T-helper 17 cell (primary cell): ENCODE data around the gene ARID1A. TPM values are rescaled to one million over a fixed set of nuclear protein-coding genes. Genes with fewer than 3 reads are reported as not detected.
"Not testable (repeated sequence)": the region's sequence is repeated elsewhere in the genome, so short reads cannot be mapped to it uniquely, and the experiment has no call there.

ENCODE experiments used
- ATAC-seq: fragments of 150-1000 bp; cut with Tn5 transposase; 2 replicates; pipeline ENCODE4 v1.10.0; 2021; ENCODE audit warnings: mild to moderate bottlenecking, moderate library complexity
- DNase-seq, 3 donors: peaks; one replicate each; pipeline versions ENCODE4 v3.0.0 to v3.0.0-alpha.2; 2020 to 2021
- H3K9me3 ChIP-seq: one replicate; pipeline ENCODE4 v1.7.0; 2013; ENCODE audit warnings: low read length, mild to moderate bottlenecking; ENCODE audit not compliant: control insufficient read depth, poor library complexity, severe bottlenecking
- H3K27ac Mint-ChIP-seq: one replicate; pipeline ENCODE4 v1.8.0; 2022; ENCODE audit warnings: mild to moderate bottlenecking, moderate library complexity, mixed read lengths
- H3K27me3 Mint-ChIP-seq: one replicate; pipeline ENCODE4 v1.8.0; 2022; ENCODE audit warnings: mixed read lengths
- H3K36me3 Mint-ChIP-seq: one replicate; pipeline ENCODE4 v1.8.0; 2022; ENCODE audit warnings: low read depth, mixed read lengths
- H3K4me1 Mint-ChIP-seq: one replicate; pipeline ENCODE4 v1.8.0; 2022; ENCODE audit warnings: mild to moderate bottlenecking, mixed read lengths
- H3K4me3 Mint-ChIP-seq: one replicate; pipeline ENCODE4 v1.8.0; 2022; ENCODE audit warnings: mild to moderate bottlenecking, moderate library complexity, mixed read lengths
- total RNA-seq, 4 donors: library from RNA in 2 of 4; stranded (reverse) in 2 of 4; gene quantifications; one replicate each; pipeline ENCODE4 v1.2.3 and lab custom pipeline; 2022 to 2026

Gene ARID1A
- total RNA-seq, 2 donors from 2014 or later = 134 to 136 TPM

DNA sequence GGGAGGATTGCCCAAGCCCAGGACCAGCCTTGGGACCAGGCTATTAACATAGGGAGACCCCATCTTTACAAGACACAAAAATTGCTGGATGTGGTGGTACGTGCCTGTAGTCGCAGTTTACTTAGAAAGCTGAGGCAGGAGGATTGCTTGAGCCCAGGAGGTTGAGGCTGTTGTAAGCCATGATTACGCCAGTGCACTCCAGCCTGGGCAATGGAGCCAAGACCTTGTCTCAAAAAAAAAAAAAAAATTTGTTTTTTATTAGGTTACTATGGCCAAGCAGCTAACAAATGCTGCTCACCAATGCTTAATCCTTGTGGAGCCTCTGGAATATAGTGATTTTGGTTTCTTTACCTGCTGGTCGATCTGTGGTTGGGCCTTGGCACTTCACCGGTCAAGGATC is 8.8 kb downstream of the ARID1A start:
- DNase-seq = no peak
- H3K9me3 ChIP-seq = no peaks in the 10 kb centered on the region
- Mint-ChIP-seq H3K4me3 (no peak overlapping the region), H3K36me3 (peaks cover 2% of the 10 kb centered on the region), H3K4me1 (peaks cover 33% of the 10 kb centered on the region), H3K27me3 (no peaks in the 10 kb centered on the region), H3K27ac (peak overlapping the region; percentile 32)
- no peak for ATAC-seq

- not testable (repeated sequence) for H3K27me3 Mint-ChIP-seq, H3K9me3 ChIP-seq, DNase-seq, H3K4me3 Mint-ChIP-seq, ATAC-seq, H3K27ac Mint-ChIP-seq, H3K36me3 Mint-ChIP-seq
- H3K4me1 Mint-ChIP-seq = peaks cover 33% of the 10 kb centered on the region
Observed at GRCh38 chr1:26705227-26705626, 9.4 kb downstream of the ARID1A start.

DNA sequence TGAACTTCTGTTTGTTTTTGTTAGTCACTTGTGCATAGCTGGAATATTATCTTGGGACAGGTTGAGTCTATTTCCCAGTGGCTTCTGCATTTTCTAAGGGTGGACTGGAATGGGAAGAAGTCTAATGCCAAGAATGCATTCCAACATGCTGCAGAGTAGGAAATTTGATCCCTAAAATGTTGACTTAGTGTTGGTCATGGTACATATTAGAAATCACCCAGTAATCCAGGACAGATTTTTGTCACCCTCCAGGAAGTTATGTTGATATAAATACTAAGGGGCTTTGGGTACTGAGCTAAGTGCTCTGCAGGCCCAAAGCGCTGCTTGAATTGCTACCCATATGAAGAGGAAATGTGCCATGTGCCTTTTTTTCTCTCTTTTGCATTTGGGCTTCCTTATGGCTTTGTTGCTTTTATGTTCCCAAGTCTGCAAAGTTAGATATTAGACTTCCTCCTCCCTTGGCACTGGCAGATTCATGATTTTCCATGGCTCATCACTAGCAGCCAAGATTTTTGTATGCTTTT is 10.0 kb downstream of the ARID1A start:
- Mint-ChIP-seq H3K36me3 (peaks cover 2% of the 10 kb centered on the region), H3K4me1 (peaks cover 37% of the 10 kb centered on the region), H3K4me3 (peak overlapping the region; percentile 77), H3K27me3 (no peaks in the 10 kb centered on the region), H3K27ac (peak overlapping the region; percentile 71)
- ATAC-seq = no peak
- no peaks in the 10 kb centered on the region for H3K9me3 ChIP-seq
- no peak for DNase-seq

GRCh38 chr1:26706315-26706714 is 10.5 kb downstream of the ARID1A start:
- Mint-ChIP-seq H3K4me3 (peak overlapping the region; percentile 77), H3K4me1 (peaks cover 38% of the 10 kb centered on the region), H3K27ac (peak overlapping the region; percentile 71), H3K36me3 (peaks cover 2% of the 10 kb centered on the region), H3K27me3 (no peaks in the 10 kb centered on the region)
- DNase-seq (no peak), ATAC-seq (no peak)
- H3K9me3 ChIP-seq = no peaks in the 10 kb centered on the region

- ATAC-seq (no peak), DNase-seq (no peak)
- H3K9me3 ChIP-seq = no peaks in the 10 kb centered on the region
- Mint-ChIP-seq H3K4me3 (no peak overlapping the region), H3K27ac (peak overlapping the region; percentile 21), H3K27me3 (no peaks in the 10 kb centered on the region), H3K36me3 (peaks cover 2% of the 10 kb centered on the region), H3K4me1 (peaks cover 58% of the 10 kb centered on the region)
Observed at GRCh38 chr1:26710811-26711210, 15.0 kb downstream of the ARID1A start.

DNA sequence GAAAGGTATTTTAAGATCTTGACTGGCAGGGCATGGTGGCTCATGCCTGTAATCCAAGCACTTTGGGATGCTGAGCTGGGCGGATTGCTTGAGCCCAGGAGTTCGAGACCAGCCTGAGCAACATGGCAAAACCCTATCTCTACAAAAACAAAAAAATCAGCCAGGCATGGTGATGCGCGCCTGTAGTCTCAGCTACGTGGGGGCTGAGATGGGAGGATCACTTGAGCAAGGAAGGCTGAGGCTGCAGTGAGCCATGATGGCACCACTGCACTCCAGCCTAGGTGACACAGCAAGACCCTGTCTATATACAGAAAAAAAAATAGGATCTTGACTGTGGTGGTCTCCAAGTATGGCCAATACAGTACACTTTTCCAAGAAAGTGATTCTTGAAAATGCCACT is 16.0 kb downstream of the ARID1A start:
- no peaks in the 10 kb centered on the region for H3K9me3 ChIP-seq
- peak overlapping the region; percentile 73 for H3K27ac Mint-ChIP-seq
- DNase-seq = no peak
- no peak overlapping the region for H3K4me3 Mint-ChIP-seq
- no peaks in the 10 kb centered on the region for H3K27me3 Mint-ChIP-seq
- ATAC-seq = no peak
- H3K36me3 Mint-ChIP-seq = peaks cover 2% of the 10 kb centered on the region
- peaks cover 56% of the 10 kb centered on the region for H3K4me1 Mint-ChIP-seq

- Mint-ChIP-seq H3K36me3 (no peaks in the 10 kb centered on the region), H3K4me3 (no peak overlapping the region), H3K27ac (peak overlapping the region; percentile 88), H3K4me1 (peaks cover 73% of the 10 kb centered on the region), H3K27me3 (no peaks in the 10 kb centered on the region)
- H3K9me3 ChIP-seq = no peaks in the 10 kb centered on the region
- ATAC-seq = no peak
- DNase-seq = no peak
Observed at GRCh38 chr1:26717017-26717491, 21.2 kb downstream of the ARID1A start.

GRCh38 chr1:26719205-26719604 is 23.4 kb downstream of the ARID1A start:
- H3K9me3 ChIP-seq = no peaks in the 10 kb centered on the region
- H3K4me1 Mint-ChIP-seq = peaks cover 78% of the 10 kb centered on the region
- no peaks in the 10 kb centered on the region for H3K27me3 Mint-ChIP-seq
- peak overlapping the region; percentile 3 for H3K4me3 Mint-ChIP-seq
- ATAC-seq = no peak
- peak overlapping the region; percentile 75 for H3K27ac Mint-ChIP-seq
- H3K36me3 Mint-ChIP-seq = no peaks in the 10 kb centered on the region
- no peak for DNase-seq

DNA sequence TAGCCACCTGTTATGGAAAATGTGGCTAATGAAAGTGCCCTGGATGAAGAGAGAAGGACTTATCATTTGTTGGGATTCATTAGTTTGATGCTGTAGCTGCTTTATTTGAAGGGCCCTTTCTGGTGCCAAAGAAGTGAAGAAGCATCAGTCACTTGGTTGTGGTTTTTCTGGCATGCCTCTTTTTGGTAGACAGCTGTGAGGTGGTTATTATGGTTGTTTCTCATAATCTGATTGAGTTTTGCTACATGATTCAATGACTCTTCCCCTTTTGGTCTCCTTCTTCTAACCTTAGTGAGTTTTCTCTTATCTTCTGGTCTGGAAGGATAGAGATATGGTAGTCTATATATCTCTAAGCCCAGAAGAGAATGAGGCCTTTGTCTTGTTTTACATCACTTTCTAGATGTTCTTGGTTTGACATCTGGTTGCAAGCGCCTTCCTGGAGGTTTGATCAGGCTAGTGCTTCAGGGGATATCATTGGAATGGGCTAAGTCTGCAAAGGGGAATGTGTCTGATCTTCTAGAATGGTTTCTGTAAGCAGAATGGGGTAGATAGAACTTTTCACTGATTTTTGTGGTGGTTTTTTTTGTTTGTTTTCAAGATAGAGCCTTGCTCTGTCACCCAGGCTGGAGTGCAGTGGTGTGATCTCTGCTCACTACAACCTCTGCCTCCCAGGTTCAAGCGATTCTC is 26.0 kb downstream of the ARID1A start:
- DNase-seq = no peak
- peaks cover 72% of the 10 kb centered on the region for H3K4me1 Mint-ChIP-seq
- peak; percentile 67 for ATAC-seq

GRCh38 chr1:26723013-26723991 is 27.5 kb downstream of the ARID1A start:
- H3K36me3 Mint-ChIP-seq = no peaks in the 10 kb centered on the region
- no peaks in the 10 kb centered on the region for H3K27me3 Mint-ChIP-seq
- H3K9me3 ChIP-seq = no peaks in the 10 kb centered on the region
- H3K4me3 Mint-ChIP-seq = peak overlapping the region; percentile 85
- ATAC-seq (peak; percentile 80), DNase-seq (peak in 2 of 3 donors; percentile 20 to 50)
- peaks cover 74% of the 10 kb centered on the region for H3K4me1 Mint-ChIP-seq
- peak overlapping the region; percentile 93 for H3K27ac Mint-ChIP-seq

More for the DNA sequence above, 26.0 kb downstream of the ARID1A start:
- Mint-ChIP-seq H3K27me3 (no peaks in the 10 kb centered on the region), H3K4me3 (peak overlapping the region; percentile 63), H3K36me3 (no peaks in the 10 kb centered on the region), H3K27ac (peak overlapping the region; percentile 93)
- H3K9me3 ChIP-seq = no peaks in the 10 kb centered on the region

- Mint-ChIP-seq H3K4me1 (peaks cover 75% of the 10 kb centered on the region), H3K27ac (peak overlapping the region; percentile 93), H3K36me3 (no peaks in the 10 kb centered on the region), H3K4me3 (peak overlapping the region; percentile 68), H3K27me3 (no peaks in the 10 kb centered on the region)
- H3K9me3 ChIP-seq = no peaks in the 10 kb centered on the region
- DNase-seq (no peak), ATAC-seq (no peak)
Observed at GRCh38 chr1:26724118-26724517, 28.3 kb downstream of the ARID1A start.

- DNase-seq (no peak), ATAC-seq (no peak)
- H3K27me3 Mint-ChIP-seq = no peaks in the 10 kb centered on the region
- H3K36me3 Mint-ChIP-seq = no peaks in the 10 kb centered on the region
- peak overlapping the region; percentile 93 for H3K27ac Mint-ChIP-seq
- no peak overlapping the region for H3K4me3 Mint-ChIP-seq
- H3K4me1 Mint-ChIP-seq = peaks cover 75% of the 10 kb centered on the region
- H3K9me3 ChIP-seq = no peaks in the 10 kb centered on the region
Observed at GRCh38 chr1:26724926-26725325, 29.1 kb downstream of the ARID1A start.

DNA sequence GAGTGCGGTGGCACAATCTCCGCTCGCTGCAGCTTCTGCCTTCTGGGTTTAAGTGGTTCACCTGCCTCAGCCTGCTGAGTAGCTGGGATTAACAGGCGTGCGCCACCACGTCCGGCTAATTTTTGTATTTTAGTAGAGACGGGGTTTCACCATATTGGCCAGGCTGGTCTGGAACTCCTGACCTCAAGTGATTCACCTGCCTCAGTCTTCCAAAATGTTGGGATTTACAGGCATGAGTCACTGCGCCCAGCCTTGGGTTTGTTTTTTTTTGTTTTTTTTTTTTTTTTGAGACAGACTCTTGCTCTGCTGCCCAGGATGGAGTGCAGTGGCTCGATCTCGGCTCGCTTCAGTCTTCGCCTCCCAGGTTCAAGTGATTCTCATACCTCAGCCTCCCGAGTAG is 30.1 kb downstream of the ARID1A start:
- not testable (repeated sequence) for H3K27me3 Mint-ChIP-seq, H3K36me3 Mint-ChIP-seq, H3K9me3 ChIP-seq, ATAC-seq, H3K4me3 Mint-ChIP-seq, DNase-seq
- Mint-ChIP-seq H3K27ac (peak overlapping the region; percentile 80), H3K4me1 (peaks cover 73% of the 10 kb centered on the region)
